Activated T-helper 1 cell treated with anti-CD3 and anti-CD28 coated beads, Interleukin-12 subunit alpha, Interleukin-12 subunit beta, Interleukin-2, Interleukin-4 antibody, amounts not matched to agents 30 ng/mL and 10 ng/mL and 1 ng/mL, durations not matched to agents 14 hours and 24 hours and 36 hours (primary cell): ENCODE measurements around the gene TYRO3. TPM values are rescaled to one million over a fixed set of nuclear protein-coding genes. Genes with fewer than 3 reads are reported as not detected.

Source experiments
- DNase-seq: peaks from one replicate; pipeline ENCODE4 v3.0.0; 2021; ENCODE audit warnings: low spot score
- H3K27ac Mint-ChIP-seq: one replicate; pipeline ENCODE4 v1.8.0; 2021; ENCODE audit warnings: mild to moderate bottlenecking, mixed read lengths
- H3K27me3 Mint-ChIP-seq: one replicate; pipeline ENCODE4 v1.8.0; 2022; ENCODE audit warnings: mild to moderate bottlenecking, moderate library complexity, mixed read lengths; ENCODE audit not compliant: insufficient read depth
- H3K36me3 Mint-ChIP-seq: one replicate; pipeline ENCODE4 v1.8.0; 2021; ENCODE audit warnings: low read depth, mixed read lengths
- H3K4me1 Mint-ChIP-seq: one replicate; pipeline ENCODE4 v1.8.0; 2021; ENCODE audit warnings: low read depth, mixed read lengths
- H3K4me3 Mint-ChIP-seq: one replicate; pipeline ENCODE4 v1.8.0; 2021; ENCODE audit warnings: mild to moderate bottlenecking, moderate library complexity, mixed read lengths
- H3K9me3 Mint-ChIP-seq: one replicate; pipeline ENCODE4 v1.8.0; 2021; ENCODE audit warnings: mixed read lengths
- intact Hi-C: fragments of 100-400 bp; cut with micrococcal nuclease; formaldehyde crosslinking; loops from one replicate; pipeline ENCODE4 v1.15.1; 2024
- total RNA-seq: library from RNA; stranded (reverse); gene quantifications from 2 replicates; pipeline ENCODE4 v1.2.3, GENCODE V29; 2022

The TYRO3 gene
- 2.6 and 3.0 TPM in 2 replicates for total RNA-seq

GRCh38 chr15:41558400-41559238 lies at the start of gene TYRO3:
TYRO3 (plus strand) TSS chr15:41559212; CDS start chr15:41559258, 46 bp downstream.
- Mint-ChIP-seq H3K27me3 (peaks cover 46% of the 10 kb centered on the region), H3K9me3 (no peaks in the 10 kb centered on the region), H3K4me1 (peaks cover 19% of the 10 kb centered on the region), H3K36me3 (peaks cover 2% of the 10 kb centered on the region), H3K27ac (peak within 1 kb of the TSS; percentile 89), H3K4me3 (peak within 1 kb of the TSS; percentile 92)
- intact Hi-C loops = loop anchor here (1.0 to 5.0 kb wide), 4 partner anchors 14 to 216 kb away; partner anchors contain the start of genes ITPKA, MAPKBP1 and RPAP1
- DNase-seq = peak; percentile 60

GRCh38 chr15:41510728-41511127 lies 48.3 kb upstream of the TYRO3 start:
- Mint-ChIP-seq H3K4me3 (no peak overlapping the region), H3K36me3 (no peaks in the 10 kb centered on the region), H3K4me1 (peaks cover 24% of the 10 kb centered on the region), H3K9me3 (no peaks in the 10 kb centered on the region), H3K27ac (no peak overlapping the region), H3K27me3 (peaks cover 39% of the 10 kb centered on the region)
- DNase-seq = no peak
- intact Hi-C loops = no loop called here

GRCh38 chr15:41511331-41511898 lies 47.6 kb upstream of the TYRO3 start:
- Mint-ChIP-seq H3K4me3 (no peak overlapping the region), H3K36me3 (peaks cover 2% of the 10 kb centered on the region), H3K27ac (no peak overlapping the region), H3K27me3 (peaks cover 39% of the 10 kb centered on the region), H3K4me1 (peaks cover 24% of the 10 kb centered on the region), H3K9me3 (no peaks in the 10 kb centered on the region)
- no peak for DNase-seq
- intact Hi-C loops = no loop called here

DNA sequence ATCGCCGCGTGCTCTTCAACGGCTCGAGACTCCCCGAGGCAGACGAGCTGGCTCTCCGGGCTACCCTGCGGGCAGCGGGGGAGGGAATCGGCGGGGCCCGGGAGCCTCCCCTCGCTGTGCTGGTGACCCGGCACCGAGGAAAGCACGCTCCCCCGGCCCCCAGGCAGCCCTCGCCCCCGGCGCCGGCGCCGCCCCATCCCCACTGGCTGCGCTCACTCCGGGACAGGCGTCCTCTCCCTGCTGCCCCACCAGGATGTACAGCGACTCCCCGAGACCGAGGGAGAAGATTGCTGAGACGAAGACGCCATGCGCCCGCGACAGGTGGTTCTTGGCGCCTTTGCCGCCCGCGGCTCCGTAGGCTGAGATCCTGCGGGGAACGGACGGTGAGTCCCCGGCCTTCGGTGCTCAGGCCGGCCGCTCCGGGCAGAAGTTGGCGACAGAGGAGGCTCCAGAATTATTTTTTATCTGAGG lies 47.1 kb upstream of the TYRO3 start:
- Mint-ChIP-seq H3K27ac (no peak overlapping the region), H3K9me3 (no peaks in the 10 kb centered on the region), H3K4me3 (peak overlapping the region; percentile 66), H3K27me3 (peaks cover 36% of the 10 kb centered on the region), H3K4me1 (peaks cover 24% of the 10 kb centered on the region), H3K36me3 (peaks cover 7% of the 10 kb centered on the region)
- no peak for DNase-seq
- intact Hi-C loops = loop anchor here (2.0 kb wide), 2 partner anchors 15 to 45 kb away; no protein-coding TSS in a partner anchor

- DNase-seq = no peak
- Mint-ChIP-seq H3K36me3 (peaks cover 12% of the 10 kb centered on the region), H3K4me3 (peak overlapping the region; percentile 66), H3K27ac (no peak overlapping the region), H3K27me3 (peaks cover 36% of the 10 kb centered on the region), H3K4me1 (peaks cover 24% of the 10 kb centered on the region), H3K9me3 (no peaks in the 10 kb centered on the region)
- intact Hi-C loops = loop anchor here (2.0 kb wide), 2 partner anchors 16 to 46 kb away; no protein-coding TSS in a partner anchor
Observed at GRCh38 chr15:41512512-41512939, 46.5 kb upstream of the TYRO3 start.

DNA sequence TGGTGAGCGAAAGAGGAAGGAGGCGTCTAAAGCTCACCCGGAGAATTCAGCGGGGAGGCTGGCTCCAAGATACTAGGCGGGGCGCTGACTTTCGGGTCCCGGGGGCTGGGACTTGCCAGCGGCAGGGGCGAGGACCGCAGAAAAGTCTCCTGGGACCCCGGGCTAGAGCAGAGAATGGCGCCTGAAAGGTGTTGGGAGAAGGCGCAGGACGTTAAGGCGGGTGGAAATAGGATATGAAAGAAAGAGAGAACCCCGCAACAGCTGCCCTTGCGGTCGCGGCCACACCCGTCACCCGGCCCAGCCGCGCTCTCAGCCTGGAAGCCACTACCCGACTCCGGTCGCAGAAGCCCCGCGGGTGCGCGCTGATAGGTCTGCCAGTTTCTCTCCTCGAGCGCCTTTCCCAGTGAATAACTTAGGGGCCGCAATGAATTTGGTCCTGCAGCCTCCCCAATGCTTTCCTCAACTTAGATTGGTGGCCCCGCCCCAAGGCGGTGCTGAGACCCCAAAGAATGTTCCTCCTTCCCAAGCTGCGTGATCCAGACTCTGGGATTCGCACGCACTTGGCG lies 46.0 kb upstream of the TYRO3 start:
- H3K27me3 Mint-ChIP-seq = peaks cover 36% of the 10 kb centered on the region

GRCh38 chr15:41513506-41514227 lies 45.3 kb upstream of the TYRO3 start, which contains the start of gene LTK:
LTK (minus strand) TSS chr15:41513827; CDS start chr15:41513709, 118 bp downstream.
- Mint-ChIP-seq H3K36me3 (peaks cover 12% of the 10 kb centered on the region), H3K4me3 (peak within 1 kb of the TSS; percentile 66), H3K9me3 (no peaks in the 10 kb centered on the region), H3K27me3 (peaks cover 36% of the 10 kb centered on the region), H3K4me1 (peaks cover 24% of the 10 kb centered on the region), H3K27ac (no peak within 1 kb of the TSS)
- DNase-seq = no peak
- intact Hi-C loops = loop anchor here (2.0 kb wide), 2 partner anchors 17 to 47 kb away; no protein-coding TSS in a partner anchor

More for the DNA sequence above, 46.0 kb upstream of the TYRO3 start:
- Mint-ChIP-seq H3K9me3 (no peaks in the 10 kb centered on the region), H3K4me1 (peaks cover 24% of the 10 kb centered on the region), H3K36me3 (peaks cover 12% of the 10 kb centered on the region), H3K4me3 (peak overlapping the region; percentile 66), H3K27ac (no peak overlapping the region)
- peak; percentile 23 for DNase-seq
- intact Hi-C loops = loop anchor here (2.0 kb wide), 2 partner anchors 16 to 46 kb away; no protein-coding TSS in a partner anchor

DNA sequence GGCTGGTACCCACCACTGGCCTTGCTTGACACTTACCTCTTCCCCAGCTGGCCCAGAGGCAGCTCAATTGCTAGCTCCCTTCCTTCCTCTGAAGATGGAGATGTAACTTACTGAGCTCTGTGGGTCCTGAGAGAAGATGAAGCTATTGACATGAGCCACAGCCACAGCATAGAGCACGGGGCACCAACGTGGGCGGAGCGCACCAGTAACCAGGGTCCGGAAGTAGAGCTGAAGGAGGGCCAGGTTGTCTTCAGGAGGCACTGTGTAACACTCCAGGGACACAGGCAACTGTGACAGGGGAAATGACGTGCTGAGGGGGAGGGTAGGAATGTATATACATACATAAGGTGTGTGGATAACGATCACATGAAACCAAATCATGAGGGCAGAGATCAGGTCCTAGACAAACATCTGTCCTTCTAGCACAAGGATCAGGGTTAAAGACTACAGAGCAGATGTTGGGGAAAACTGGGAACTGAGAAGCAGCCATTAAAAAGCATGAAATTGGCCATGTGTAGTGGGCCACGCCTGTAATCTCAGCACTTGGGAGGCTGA lies 41.0 kb upstream of the TYRO3 start:
- H3K36me3 Mint-ChIP-seq = peaks cover 22% of the 10 kb centered on the region
- no peaks in the 10 kb centered on the region for H3K9me3 Mint-ChIP-seq
- no peak overlapping the region for H3K27ac Mint-ChIP-seq
- H3K27me3 Mint-ChIP-seq = peaks cover 9% of the 10 kb centered on the region
- DNase-seq = no peak
- H3K4me3 Mint-ChIP-seq = no peak overlapping the region
- H3K4me1 Mint-ChIP-seq = peaks cover 14% of the 10 kb centered on the region
- intact Hi-C loops = no loop called here

GRCh38 chr15:41520636-41521035 lies 38.4 kb upstream of the TYRO3 start:
- intact Hi-C loops = no loop called here
- no peaks in the 10 kb centered on the region for H3K9me3 Mint-ChIP-seq
- no peak overlapping the region for H3K4me3 Mint-ChIP-seq
- H3K4me1 Mint-ChIP-seq = no peaks in the 10 kb centered on the region
- no peak overlapping the region for H3K27ac Mint-ChIP-seq
- H3K36me3 Mint-ChIP-seq = peaks cover 24% of the 10 kb centered on the region
- no peaks in the 10 kb centered on the region for H3K27me3 Mint-ChIP-seq
- DNase-seq = no peak

GRCh38 chr15:41521614-41522013 lies 37.4 kb upstream of the TYRO3 start:
- intact Hi-C loops = no loop called here
- Mint-ChIP-seq H3K36me3 (peaks cover 26% of the 10 kb centered on the region), H3K9me3 (no peaks in the 10 kb centered on the region), H3K27me3 (no peaks in the 10 kb centered on the region), H3K4me1 (no peaks in the 10 kb centered on the region), H3K27ac (no peak overlapping the region), H3K4me3 (no peak overlapping the region)
- no peak for DNase-seq

DNA sequence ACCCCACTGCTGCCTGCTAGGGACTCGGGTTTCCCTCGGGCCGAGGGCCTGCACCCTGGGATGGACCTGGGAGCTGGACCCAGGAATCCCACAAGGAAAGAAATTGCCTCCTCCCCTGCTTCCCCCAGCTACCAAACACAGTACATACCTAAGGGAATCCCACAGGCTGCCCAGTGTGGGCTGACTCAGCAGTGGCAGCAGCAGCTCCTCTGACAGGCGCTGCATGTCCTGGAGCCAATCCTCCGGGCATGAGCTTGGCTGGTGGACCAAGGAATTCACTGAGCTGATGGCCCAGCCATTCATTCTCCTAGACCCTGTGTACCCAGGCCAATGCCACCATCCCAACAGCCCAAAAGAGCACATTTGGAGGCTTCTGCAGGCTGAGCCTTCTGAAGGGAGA lies 35.9 kb upstream of the TYRO3 start:
- H3K4me3 Mint-ChIP-seq = no peak overlapping the region
- H3K4me1 Mint-ChIP-seq = no peaks in the 10 kb centered on the region
- no peaks in the 10 kb centered on the region for H3K27me3 Mint-ChIP-seq
- H3K9me3 Mint-ChIP-seq = no peaks in the 10 kb centered on the region
- DNase-seq = no peak
- intact Hi-C loops = no loop called here
- H3K27ac Mint-ChIP-seq = no peak overlapping the region
- peaks cover 22% of the 10 kb centered on the region for H3K36me3 Mint-ChIP-seq

DNA sequence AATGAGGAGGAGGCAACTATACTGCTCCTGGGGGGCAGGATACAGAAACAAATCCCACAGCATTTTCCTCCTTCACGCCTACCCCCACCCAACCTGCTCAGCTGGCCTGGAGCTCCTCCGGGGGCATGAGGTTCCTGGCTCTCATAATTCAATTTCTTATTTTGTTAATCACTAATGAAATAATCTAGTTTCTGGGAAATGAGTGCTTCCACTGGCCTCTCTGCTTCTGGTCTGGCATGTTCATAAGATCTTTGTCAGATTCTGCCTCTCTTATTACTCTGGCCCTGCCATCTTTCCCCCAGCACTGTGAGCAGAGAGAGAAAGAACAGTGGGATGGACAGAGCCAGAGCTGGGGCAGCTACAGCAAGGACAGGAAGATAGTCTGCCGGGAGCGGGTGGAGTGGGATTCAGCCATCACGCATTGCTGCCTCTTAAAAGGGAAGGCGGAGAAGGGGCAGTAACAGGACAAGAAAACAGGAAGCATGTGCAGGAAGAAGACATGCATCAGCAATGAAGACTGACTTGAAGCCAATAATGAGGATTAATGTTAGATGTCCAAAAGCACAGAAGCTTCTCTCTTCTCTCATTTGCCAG lies 28.6 kb upstream of the TYRO3 start:
- no peaks in the 10 kb centered on the region for H3K4me1 Mint-ChIP-seq
- H3K27ac Mint-ChIP-seq = no peak overlapping the region
- H3K36me3 Mint-ChIP-seq = peaks cover 29% of the 10 kb centered on the region
- H3K27me3 Mint-ChIP-seq = no peaks in the 10 kb centered on the region
- intact Hi-C loops = no loop called here
- H3K9me3 Mint-ChIP-seq = no peaks in the 10 kb centered on the region
- DNase-seq = no peak
- H3K4me3 Mint-ChIP-seq = no peak overlapping the region
